Measurements from ENCODE around the gene NCAPH2.

NCAPH2 gene

DNA sequence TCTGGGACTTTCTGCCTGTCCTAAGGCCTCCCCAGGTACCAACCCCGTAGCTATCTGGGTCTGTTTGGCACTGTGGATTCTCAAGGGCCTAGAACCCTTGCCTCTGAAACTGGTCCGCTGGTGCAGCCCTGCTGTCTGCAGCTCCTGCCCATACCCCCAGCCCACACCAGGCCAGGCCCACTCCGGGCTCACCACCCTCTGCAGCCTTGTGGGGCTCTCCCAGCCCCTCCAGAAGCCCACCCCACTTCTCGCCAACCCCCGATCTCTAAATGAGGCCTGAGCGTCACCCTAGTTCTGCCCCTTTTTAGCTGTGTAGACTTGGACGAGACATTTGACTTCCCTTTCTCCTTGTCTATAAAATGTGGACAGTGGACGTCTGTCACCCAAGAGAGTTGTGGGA, 42.4 kb downstream of the NCAPH2 start:
- no peak for DNase-seq

DNA sequence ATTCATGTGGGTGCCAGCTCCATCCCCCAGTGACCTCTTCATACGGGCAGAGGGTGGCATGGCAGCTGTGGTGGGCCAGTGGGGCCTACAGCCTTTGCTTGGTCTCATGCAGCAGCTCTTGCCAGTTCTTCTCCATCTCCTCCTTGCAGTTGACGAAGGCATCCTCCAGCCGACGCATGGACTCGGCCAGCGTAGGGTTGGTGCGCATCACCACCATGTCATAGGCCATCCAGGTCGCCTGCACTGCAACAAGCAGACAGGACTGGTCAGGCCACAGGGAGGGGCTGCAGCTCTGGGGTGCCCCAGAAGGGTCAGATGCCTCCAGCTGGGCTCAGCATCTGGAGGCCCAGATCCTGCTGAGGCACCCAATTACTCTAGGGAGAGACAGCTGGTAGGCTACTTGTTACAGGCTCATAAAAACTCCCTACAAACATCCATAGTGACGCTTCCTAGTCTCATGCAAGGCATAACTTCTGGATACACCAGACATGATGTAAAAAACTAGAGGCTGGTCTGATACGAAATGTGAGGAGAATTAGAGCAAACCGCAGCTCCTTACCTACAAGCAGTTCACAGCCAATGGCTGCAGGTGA, 43.2 kb downstream of the NCAPH2 start:
- no peak for DNase-seq

DNA sequence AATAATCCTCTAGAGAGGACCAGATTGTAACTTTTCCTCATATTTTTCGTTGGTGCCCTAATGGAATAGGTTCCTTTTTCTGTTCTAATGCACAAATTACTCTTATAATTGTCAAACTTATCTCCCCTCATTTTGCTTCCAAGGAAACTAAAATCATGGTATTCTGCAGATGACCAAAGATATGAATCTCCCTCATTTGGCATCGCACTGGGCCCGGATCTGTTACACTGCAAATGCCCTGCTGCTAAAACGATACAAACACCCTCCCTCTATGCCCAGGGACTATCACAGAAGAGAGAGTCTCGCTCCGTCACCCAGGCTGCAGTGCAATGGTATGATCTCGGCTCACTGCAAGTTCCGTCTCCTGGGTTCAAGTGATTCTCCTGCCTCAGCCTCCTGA, 45.3 kb downstream of the NCAPH2 start:
- DNase-seq, result no peak

DNA sequence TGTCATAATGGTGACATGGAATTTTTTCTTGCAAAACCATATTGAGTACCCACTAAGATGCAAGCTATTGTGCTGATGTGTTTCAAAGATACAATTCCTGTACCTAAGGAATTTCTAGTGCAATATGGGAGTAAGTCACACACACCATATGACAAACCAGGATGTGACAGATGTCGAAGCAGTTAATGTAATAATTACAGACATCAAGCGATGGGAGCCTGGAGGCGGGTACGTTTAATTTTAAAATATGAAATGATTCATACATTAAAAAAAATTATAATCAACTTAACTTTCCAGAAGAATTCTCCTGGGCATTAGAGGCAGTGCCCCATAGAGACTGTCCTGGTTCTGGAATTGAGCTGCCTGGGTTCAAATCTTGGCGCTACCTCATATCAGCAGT, 48.7 kb downstream of the NCAPH2 start:
- DNase-seq, result no peak

DNA sequence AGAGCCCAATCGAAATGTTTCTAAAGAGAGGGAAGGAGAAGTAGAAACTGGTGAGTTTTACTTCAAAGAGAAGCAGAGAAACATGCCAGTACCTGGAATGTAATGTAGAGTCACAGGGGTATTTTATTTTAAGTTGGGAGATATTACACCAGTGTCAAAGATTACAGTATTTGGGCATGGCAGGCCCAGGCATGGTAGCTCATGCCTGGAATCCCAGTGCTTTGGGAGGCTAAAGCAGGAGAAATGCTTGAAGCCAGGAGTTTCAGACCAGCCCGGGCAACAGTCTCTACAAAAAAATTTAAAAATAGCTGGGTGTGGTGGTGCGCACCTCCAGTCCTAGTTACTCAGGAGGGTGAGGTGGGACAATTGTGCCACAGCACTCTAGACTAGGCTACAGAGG, 52.0 kb downstream of the NCAPH2 start:
- DNase-seq, result no peak

DNA sequence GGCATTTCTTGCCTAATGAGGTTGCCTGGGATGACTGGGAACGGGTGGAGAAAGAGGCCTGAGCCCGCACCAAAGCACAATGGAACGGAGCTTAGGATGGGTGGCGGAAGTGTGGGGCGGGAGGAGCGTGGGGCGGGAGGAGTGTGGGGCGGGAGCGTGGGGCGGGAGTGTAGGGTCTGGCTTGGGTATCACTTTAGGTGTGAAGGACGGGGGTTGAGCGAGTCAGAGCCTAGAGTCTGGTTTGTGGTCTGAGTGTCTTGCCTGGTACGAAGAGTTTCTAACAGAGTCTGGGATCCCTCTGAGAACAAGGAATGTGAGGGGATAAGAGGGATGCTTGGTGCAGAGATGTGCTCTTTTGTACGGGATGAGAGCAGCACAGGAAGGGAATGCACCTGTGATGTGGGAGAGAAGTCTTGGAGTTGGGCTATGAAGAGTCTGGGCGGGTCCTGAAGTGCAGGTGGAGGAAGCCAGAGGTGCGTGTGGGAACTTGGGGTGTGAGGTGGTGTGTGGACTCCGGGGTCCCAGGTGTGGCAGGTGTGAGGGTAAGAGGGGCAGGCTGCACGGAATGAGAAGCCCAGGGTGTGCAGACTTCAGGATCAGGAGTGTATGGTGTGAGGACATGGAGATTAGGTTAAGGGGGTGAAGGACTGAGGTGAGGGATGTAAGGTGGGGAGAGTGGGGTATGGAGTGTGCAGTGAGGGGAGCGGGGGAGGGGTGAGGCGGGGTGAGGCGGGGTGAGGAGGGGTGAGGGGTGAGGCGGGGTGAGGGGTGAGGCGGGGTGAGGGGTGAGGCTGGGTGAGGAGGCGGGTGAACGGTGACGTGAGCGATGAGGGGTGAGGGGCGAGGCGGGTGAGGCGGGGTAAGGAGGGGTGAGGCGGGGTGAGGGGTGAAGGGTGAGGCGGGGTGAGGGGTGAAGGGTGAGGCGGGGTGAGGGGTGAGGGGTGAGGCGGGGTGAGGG, 53.7 kb downstream of the NCAPH2 start:
- DNase-seq, result no peak

DNA sequence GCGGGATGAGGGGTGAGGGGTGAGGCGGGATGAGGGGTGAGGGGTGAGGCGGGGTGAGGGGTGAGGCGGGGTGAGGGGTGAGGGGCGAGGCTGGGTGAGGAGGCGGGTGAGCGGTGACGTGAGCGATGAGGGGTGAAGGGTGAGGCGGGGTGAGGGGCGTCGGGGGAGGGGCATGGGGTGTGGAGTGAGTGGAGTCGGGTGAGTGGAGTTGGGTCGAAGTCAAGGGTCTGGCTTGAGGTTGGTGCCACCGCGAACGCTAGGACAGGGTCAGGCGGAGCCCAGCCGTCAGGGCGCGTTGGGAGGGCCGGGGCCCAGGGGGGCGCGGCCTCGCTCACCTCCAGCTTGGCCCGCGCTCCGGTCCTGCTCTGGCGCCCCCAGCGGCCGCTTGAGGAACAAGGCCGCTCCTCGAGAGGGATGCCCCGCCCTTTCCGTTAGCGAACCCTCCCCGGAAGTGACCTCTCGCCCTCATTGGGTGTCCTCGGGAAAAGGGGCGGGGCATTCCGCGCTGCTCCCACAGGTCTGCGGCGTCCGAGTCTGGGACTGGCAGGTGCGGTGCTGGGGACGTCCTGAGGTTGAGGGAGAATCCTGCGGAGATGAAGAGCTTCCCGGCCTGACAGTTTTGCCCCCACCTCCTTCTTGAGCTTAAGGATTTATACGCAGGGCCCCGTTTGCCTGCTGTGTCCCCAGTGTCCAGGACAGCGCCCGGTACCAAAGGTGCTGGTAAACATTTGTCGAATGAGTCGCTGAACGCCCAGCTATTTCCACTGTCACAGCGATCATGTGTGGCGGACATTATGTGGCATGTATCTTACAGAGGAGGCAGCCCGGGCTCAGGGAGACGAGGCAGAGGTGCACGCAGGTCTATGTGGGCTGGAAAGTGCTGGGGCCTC, 54.7 kb downstream of the NCAPH2 start, which contains the start of gene SYCE3:
Gene SYCE3, minus strand, starts transcription at position 397 of the 890 bp plus-strand sequence. CDS start 6,514 bp downstream, outside the sequence.
- peak; percentile 94 for DNase-seq

DNA sequence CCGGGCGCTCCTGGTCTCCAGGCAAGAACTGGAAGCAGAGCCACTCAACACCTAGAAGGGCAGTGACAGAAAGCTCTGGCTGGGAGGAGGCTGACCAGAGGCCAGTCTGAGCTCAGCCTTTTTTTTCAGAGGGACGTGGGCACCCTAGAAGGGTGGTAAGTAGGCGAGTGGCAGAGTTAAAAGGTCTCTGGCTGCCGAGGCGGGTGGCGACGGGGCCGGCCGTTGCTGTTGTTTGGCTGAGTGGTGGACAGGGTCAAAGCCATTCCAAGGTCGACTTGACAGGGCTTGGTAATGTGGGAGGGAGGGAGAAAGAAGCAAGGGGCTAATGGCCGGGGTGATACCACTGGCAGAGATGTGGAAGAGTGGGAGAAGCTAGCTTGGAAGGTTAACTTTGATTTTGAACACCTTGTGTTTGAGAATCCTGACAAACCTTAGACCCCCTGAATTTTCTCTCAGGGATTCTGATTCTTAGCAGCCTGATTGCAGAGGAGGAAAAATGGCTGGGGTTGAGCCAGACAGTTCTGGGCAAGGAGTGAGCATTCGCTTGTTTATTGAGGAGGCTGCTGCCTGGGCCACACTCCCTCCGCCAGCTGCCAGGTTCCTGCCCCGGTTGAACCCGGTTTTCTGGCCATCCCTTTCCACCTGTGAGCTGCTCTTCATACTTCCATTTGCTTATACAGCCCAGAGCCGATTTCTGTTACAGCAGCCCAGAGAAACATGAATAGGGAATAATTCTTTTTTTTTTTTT, 55.6 kb downstream of the NCAPH2 start:
- no peak for DNase-seq

DNA sequence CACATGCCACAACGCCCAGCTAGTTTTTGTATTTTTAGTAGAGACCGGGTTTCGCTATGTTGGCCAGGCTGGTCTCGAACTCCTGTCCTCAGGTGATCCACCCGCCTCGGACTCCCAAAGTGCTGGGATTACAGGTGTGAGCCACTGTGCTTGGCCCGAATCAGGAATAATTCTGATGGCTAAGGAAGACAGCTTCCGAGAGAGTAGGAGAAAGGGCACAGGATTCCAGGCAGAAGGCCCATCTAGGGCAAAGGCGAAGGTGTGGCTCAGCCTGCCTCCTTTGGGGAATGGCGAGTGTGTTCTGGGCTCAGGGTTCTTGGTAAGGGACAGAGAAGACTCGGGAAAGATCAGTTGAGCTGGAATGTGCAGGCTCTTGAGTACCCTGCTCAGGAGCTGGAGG, 56.3 kb downstream of the NCAPH2 start:
- no peak for DNase-seq

DNA sequence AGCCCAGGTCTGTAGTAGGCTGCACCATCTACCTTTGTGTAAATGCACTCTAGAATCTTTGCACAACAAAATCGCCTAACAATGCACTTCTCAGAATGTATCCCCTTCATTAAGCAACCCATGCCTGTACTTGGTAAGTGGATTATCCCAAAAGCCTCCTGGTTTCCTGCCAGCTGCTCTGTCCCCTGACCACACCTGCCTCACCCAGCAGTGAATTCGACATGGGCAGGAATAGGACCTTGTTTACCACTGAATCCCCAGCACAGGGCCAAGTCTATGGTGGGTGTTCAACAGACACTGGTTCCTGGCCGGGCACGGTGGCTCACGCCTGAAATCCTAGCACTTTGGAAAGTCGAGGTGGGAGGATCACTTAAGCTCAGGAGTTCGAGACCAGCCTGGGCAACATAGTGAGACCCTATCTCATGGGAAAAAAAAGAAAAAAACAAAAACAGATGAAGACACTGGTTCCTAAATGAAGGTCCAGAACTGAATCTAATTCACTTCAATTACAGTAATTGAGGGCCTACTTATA, 59.8 kb downstream of the NCAPH2 start:
- no peak for DNase-seq

DNA sequence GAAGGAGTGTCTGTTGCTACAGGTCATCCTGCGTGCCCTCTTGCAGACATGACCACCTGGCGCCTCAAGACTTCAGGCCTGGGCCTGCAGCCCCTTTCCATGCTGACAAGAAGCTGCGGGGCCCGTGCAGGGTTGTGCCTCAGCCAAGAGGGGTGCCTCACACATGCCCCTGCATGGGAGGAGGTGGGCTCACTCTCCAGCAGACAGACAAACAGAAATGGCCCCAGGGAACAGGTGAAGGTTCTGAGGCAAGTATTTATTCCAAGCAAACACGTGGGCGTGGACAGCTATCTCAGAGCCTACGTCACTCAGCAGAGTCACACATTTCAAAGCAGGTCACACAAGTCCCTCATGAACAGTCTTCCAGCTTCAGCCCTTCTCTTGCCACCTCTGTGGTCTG, 60.6 kb downstream of the NCAPH2 start:
- DNase-seq, result no peak

DNA sequence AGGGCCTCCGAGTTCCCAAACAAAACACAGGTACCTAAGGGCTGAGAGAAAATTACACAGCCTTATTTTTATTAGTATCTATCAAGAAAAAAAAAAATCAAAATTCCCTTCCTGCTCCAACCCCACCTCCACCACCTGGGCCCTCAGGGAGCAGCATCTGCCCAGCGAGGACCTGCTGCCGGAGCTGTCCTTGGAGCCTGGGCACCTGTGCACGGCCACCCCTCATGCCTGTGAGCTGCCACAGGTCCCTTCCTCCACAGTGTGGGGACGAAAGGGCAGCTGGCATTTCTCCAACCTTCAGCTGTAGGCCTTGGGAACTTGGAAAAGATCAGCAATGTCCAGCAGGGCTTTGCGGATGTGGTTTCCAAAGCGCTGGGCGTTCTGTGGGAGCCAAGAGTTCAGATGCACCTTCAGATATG, 61.0 kb downstream of the NCAPH2 start:
- DNase-seq, result no peak

DNA sequence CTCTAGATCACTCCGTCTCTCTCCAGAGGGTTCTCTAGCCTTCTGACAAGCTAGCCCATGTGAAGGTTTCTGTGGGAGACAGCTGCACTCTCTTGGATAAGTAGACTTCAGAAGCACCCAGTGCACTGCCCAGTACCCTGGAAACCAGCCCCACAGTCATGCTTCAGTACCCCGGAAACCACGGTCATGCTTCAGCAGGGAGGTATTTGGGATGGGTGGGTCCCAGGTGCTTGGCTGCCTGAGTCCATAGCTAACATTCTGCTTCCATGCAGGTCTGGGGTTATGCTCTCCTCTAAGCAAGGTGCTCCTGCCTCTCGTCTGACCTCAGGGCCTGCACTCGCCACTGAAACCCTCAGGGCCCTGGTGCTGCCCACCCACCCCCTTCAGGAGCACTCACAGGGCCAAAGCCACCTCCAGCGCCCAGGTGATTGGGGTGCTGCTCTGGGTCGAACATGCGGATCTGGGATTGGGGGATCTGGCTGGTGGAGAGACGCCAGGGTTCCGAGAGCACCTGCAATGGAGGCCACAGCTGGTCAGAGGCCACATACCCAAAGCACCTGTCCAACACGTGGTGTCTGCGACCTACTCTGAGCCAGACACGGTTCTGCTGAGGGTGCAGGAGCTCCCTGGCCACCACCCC, 62.0 kb downstream of the NCAPH2 start:
- no peak for DNase-seq

DNA sequence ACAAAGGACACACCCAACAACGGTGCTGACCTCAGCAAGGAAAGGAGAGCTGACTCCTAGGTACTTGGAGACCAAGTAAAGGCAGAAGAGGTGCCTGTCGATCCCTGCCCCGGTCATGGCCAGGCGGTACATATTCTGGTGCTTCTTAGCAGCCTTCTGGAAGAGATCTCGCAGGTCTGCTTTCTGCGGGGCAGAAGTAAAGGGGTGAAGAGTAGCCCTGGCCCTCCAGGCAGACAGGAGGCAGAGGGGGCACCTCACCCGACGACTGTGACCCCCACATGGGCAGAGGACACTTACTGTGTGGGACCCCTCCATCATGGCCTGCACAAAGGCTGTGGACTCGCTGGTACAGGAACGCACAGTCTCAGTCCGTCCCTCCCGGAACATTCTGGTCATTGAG, 62.8 kb downstream of the NCAPH2 start:
- DNase-seq, result no peak

DNA sequence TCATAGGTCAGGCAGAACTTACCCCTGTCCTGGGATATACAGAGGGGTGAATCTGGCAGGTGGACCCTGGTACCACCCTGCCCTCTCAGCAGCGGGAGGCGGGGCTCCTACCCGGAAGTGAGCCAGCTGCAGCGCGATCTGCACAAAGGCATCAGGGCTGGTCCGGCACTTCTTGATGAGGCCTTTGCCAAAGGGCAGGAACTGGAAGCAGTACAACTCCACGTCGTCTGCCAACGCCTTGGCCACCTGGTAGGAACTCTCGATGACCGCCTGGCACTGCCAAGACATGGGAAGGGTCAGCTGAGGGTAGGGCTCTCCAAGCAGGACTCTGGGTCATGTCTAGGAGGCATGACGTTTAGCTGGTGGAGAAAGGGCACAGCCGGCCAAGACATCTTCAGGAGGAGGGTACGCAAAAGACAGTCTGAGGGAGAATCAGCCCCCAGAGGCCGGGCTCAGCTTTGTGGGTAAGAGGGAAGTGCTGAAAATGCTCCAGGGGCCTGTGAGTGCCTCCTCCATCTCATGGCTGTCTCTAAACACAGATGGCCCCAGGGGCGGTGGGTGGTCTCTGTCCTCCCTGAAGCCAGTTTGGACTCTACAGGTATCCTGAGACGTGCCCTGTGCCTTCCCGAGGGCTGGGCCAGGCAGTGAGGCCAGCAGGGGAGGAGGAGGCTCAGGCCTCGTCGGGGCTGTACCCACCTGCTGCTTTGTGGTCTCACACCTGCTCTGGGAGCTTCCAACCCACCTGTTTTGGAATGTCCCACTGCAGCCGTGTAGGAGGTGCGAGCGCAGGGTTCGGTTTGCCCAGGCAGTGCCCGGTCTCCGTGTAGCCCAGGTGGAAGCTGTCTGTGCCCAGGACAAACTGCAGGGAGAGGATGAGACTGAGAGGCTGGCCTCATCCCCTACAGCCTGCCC, 63.5 kb downstream of the NCAPH2 start:
- DNase-seq, result no peak

DNA sequence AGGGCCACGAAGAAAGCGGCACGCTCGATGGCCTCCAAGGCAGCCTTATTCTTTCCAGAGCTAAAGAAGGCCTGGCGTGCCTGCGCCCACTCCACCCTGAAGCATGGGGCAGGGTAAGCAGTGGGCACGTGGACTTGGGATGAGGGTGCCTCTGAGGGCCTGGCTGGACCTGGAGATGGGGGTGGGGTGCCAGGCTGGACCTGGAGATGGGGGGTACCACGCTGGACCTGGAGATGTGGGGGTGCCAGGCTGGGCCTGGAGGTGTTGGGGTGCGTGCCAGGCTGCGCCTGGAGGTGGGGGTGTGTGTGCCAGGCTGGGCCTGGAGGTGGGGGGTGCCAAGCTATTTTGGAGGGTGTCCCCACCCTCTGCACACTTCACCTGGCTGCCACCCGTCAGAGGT, 64.9 kb downstream of the NCAPH2 start:
- DNase-seq, result no peak

DNA sequence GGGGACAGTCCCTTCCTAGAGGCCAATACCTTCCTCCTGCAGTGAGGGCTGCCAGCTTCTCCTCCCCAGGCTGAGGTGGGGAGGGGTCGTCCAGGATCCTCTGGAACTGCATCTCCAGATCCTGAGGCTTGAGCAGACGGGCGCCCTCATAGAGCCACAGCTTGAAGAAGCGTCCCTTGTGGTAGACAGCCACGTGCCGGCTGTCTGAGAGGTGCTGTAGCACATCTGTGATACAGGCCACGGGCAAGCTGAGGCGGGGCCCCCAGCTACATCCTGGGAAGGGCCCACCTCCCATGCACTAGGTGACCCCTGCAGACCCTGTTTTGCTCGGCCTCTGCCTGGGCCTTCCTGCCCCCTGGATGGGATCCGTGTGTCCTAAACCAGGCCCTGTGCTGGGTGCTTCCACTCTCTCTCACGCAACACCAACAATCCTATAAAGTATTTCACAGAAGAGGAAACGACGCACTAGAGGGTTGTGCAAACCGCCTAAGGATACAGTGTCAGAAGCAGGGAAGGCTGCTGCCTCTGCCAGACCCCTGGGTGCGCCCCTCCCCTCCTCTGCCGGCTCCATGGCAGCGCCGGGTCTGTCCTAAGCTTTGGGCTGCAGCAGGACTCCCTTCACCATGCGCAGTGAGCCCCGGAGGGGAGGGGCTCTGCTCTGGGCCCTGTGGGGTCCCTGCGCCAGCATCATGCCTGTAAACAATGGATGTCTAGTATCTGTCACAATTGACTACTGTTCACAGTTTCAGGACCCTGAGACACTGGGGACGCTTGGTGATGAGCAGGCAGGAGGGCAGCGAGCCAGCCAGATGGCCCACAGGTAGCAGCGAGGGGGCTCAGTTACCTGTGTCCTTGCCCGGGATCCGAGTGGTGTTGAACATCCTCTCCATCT, 65.7 kb downstream of the NCAPH2 start:
- no peak for DNase-seq

DNA sequence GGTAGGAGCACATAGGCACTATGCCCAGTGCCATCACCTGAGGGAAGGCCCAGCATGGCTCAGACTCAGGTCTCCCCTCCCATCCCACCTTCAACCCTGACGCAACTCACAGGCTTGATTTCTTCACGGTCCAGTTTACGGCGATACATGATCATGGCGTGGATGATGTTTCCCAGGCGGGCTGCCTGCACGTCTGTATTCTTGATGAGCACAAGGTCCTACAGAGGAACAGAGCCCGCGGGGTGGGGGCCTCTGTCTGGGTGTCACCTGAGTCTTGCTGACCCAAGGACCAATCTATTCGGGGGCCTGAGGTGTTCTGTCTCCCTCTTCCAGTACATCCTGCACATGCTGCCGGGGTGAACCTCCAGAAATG, 66.3 kb downstream of the NCAPH2 start:
- DNase-seq, result no peak
